Stimulated activated CD4-positive, alpha-beta T cell treated with anti-CD3 and anti-CD28 coated beads, Interleukin-4, amount 100 ng/mL, for 24 hours (primary cell): ENCODE data around the gene SUPT20H.

Experiments
- DNase-seq: peaks from one replicate; pipeline ENCODE4 v3.0.0-alpha.2; 2020

Gene SUPT20H

DNA sequence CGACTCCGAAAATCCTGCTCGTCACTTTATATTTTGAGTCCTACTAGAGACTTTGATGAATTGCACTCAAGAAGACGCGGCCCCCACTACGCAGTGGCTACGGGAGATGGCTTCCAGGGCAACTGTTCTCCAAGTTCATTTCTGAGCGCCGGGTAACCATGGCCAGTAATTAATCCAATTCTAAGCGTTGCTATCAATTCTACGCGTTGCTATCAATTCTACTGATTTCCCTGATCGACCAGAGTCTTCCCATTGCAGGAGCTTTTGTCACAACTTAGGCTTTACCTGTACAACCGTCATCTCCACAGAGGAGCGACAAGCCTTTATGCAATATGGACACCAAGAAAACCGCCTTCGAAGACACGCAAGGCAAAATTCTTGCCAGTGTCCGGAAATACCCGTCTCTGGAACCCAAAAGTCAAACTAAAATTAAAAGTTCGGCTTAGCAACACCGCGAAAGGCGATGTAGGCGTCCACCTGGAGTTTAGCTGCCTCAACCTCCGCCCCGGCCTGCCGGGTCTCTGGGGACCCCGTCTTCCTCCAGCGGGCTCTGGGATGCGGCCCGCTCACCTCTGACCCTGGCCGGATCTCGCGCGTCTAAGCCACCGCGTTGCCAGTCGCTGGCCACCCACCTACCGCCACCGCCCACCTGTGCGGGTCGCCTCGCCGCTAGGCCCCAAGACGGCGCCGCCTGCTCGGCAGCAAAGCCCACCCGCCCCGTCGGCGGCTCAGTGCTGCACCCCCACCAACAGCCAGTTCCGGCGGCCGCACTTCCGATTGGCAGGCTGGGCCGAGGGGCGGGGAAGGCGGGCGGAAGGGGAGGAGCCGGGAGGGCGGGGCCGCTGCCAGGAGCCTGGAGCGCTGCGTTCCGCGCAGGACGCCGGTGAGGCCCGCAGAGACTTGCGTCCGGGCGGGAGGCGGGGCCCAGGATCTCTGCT lies at the start of gene SUPT20H:
Gene SUPT20H (minus strand): TSS at position 779 of the 938 bp plus-strand sequence. CDS start 8,198 bp downstream, outside the sequence.
- peak; percentile 93 for DNase-seq

DNA sequence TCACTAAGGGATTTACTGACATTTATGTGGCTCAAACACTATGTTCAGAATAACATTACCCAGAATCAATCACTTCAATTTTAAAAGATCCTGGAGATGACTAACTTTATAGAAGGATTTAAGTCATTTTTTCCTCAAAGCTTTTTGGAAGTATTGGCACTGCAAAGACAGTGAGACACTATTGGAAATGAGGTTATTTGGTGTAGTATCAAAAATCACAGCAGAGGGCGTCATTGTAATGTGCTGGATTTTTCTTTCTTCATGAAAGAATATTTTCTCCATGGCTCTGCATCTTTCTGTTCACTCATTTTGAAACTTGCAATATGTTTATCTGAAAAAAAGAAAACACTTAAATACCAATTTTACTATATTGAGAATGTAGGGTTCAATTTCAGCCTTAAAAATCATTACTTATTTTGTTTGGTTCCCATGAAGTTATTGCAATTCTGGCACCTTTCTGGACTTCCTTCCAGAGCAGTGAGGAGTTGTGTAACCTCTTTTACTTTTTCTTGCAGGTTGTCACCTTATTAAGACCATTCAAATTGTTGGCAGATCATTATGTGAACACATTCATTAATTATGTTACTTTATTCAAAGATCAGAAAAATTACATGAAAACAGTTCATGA lies 49.7 kb upstream of the SUPT20H start:
- DNase-seq, result no peak

DNA sequence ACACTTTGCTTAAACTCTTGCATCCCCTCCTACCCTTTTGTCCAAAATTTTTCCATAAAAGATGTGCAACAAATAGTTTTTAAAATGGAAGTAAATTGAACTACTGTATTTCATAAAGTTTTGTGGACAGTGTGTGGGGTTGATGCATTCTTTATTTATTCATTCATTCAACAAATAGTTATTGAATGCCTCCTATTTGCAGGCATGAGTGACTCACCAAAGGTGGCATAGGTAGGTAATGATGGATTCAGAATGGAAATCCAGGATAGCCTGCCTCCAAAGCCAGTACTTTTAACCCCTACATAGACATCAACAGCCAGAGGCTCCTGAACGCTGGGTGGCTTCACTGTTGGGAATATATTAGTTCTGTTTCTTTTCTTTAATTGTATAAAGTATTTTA lies 48.4 kb upstream of the SUPT20H start:
- no peak for DNase-seq

DNA sequence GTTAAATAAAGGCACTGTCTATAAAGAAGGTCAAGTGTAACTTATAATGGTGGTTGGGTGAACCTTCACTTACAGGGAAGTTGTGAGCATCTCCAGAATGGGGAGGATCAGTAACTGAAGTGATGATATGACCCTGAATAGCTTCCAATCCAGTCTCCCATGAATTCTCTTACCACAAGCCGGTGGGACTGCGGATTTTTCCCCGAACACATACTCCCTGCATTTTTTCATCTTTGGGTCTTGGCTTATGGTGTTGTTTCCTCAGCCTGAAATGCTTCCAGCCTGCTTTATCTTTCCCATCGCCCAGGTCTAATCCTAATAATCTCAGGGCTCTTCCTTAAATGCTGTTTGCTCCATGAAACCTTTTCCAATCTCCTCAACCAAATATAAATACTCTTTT lies 48.0 kb upstream of the SUPT20H start:
- DNase-seq, result no peak

DNA sequence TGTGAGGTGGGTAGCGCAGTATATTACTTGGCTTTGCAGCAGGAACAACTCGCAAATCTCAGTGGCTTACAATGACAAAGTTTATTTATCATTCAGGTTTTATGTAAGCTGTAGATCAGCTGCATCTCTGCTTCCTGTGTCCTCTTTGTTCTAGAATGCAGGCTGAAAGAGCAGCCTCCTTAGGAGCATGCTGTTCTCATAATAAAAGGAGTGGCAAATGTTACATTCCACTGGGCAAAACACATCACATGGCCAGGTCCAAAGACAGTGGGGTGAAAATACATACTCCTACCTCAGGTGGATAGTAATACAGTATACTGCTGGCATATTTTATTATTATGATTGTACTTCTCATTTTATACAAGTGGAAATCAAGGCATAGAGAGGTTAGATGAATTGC lies 47.2 kb upstream of the SUPT20H start:
- no peak for DNase-seq

DNA sequence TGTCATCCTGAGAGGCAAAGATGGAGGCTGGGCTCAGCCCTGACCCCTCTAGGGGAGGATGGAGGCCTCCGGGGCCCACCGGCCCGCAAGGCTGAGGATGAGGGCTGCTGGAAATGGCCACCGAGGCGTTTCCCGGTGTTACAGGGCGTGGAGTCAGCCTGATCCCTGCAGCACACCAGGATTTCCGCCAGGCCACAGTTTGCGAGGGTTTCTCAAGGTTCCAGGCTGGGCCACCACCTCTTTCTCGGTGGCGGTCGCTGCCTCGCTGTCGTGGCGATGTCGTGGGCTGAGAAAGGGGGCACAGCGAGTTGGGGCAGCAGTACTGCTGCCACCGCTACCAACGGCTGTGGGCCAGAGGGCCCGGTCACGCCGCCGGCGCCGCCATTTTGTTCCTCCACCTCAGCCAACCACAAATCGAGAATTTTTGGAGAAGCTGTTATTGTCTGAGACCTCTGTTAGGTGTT lies 45.8 kb upstream of the SUPT20H start, which contains the start of gene CSNK1A1L:
Gene CSNK1A1L (minus strand): TSS at position 414 of the 464 bp plus-strand sequence. CDS start 408 bp downstream, at position 6.
- DNase-seq, result no peak

DNA sequence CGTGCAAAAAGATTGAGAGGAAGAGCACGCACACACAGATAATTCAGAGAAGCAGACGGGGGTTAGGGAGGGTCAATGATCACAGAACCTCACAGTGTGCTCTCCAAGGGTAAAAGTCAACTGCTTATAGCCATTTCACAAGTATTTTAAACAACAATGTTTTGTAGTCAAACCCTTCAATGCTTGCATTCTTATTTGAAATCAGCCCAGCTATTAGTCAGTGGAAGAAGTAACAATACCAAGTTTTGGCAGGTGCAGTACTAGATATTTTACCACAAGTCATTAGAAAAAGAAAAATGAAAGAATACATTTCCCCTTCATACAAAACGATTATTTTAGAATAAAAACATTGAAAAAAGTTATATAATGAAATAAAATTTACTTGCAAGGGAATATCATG lies 43.4 kb upstream of the SUPT20H start:
- DNase-seq, result no peak

DNA sequence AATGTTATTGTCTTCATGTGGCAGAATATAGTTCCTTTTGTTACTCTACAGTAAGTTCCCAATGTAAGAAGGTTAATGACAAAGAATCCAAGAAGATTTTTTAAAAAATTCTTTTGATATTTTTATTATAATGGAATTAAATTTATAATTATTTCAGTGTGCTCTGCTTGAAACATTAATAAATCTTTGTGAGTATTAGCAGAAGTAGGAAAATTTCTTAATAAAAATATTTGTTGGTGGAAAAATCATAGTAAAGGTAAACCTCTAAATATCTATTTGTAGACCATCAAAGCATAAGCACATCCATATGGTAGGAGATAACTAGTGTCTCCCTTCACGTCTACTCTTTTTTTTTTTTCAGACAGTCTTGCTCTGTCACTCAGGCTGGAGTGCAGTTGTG lies 41.7 kb upstream of the SUPT20H start:
- DNase-seq, result no peak

DNA sequence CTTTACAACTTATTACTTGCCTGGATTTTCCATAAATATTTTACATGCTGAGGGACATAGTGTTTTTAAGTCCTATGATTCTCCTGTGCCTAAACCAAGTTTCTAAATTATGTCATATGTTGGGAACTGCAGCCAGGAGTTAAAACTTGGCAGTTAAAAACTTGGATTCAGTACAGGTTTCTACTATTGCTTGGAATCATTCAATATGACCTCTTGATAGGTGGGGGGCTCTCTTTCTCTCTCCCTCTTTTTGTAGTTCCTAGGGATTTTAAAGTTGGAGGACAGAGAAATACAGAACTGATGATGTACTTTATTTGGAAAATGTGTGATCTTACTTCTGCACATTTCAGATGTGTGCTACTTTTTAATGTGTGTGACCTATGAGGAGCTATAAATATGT lies 41.2 kb upstream of the SUPT20H start:
- DNase-seq, result no peak

DNA sequence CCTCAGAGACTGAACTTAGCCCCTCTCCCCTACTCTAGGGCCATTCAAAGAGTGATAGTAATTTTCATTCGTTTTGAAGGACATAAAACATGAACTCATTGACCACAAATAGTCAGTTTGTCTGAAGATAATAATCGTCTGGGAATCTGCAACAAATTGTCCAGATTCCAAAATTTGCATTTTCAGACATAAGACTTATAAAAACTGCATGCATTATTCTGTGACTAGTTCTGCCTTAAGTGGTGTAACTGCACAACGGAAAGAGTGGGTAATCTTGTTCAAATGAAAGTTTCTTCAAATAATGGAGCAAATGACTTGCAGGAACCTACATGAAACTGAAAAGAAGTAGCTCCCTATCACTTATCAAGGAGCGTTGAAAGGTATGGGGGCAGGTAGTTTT lies 37.6 kb upstream of the SUPT20H start:
- DNase-seq, result no peak

DNA sequence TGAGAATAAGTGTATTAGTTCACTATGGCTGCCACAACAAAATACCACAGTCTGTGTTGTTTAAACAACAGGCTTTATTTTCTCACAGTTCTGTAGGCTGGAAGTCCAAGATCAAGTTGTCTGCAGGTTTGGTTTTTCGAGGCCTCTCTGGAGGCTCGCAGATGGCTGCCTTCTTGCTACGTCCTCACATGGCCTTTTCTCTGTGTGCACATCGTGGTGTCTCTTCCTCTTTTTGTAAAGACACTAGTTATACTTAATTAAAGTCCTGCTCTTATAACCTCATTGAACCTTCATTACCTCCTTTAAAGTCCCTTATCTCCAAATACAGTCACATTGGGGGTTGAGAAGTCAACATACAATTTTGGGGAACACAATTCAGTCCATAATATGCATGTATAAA lies 35.4 kb upstream of the SUPT20H start:
- DNase-seq, result no peak

DNA sequence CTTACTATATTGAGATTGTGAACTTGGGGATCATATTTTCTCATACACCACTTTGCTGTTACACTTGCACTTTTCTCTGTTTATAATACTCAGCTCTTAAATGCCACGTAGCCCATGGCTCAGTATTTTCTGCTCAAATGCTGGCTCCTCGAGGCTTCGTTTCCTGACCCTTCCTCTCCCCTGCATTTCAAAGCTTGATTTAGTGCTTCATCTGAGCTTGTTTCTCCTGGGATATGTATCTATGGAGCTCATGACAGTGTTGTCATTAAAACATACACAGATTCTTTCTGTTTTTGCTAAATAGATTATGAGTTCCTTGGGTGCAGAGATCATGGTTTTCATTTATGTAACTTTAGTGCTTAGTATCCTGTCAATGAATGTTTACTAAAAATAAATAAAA lies 34.6 kb upstream of the SUPT20H start:
- DNase-seq, result no peak

DNA sequence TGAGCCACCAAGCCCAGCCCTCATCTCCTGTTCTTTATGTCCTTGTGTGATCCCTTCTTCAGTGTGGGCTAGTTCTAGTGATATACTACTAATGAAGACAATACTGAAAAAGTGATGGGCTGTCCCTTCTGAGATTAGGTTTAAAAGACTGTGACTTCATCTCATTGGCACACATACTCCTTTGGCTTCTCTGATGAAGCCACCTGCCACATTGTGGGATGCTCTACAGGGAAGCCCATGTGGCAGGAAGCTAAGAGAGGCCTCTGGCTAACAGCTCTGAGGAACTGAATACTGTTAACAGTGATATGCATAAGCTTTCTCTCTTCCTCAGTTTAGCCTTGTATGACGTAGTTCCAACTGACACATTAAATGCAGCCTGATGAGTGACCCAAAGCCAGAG lies 32.3 kb upstream of the SUPT20H start:
- DNase-seq, result no peak

DNA sequence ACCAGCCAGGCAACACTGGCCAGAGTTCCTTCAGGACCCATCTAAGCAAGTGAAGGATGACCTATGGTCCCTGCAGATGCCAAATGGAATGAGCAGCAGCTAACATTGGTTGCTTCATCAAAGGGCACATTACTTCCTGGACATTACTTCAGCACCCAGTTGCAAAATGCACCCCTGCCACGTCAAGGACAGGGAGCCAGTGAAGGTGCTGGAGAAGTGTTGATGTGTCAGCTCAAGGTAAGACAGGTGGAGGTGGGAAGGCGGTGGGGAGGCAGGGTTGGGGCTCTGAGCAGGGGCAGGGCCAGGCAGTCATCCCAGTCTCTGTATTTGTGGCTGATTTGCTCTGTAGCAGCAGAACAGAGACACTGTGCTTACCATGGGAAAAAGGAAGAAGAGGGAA lies 31.4 kb upstream of the SUPT20H start:
- DNase-seq, result no peak

DNA sequence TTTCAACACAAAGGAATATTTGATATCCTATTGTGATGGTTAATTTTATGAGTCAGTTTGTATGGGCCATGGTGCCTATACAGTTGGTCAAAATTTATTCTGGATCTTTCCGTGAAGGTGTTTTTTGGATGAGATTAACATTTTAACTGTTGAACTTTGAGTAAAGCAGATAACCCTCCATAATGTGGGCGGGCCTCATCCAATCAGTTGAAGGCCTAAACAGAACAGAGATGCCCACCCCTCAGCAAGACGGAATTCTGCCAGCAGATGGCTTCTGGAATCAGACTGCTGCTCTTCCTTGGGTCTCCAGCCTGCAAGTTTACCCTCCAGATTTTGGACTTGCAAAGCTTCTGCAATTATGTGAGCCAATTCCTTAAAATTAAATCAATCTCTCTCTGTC lies 30.0 kb upstream of the SUPT20H start:
- DNase-seq, result no peak

DNA sequence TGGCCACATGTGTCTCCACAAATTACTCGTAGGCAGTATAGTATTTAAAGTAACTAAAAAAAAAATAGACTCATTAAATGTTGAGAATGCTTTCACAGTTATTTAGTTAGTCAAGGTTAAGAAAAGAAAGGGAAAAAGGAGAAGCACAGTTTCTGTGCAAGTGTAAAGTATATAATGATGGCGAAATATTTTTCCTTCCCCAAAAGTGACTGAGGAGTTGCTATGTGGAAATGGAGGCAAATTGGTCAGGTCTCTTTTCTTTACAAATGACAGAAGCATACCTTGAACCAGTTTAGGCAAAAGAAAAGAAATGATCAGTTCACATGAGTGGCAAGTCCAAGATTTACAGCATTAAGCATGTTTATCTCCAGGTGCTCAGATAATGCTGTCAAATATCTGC lies 28.0 kb upstream of the SUPT20H start:
- no peak for DNase-seq

DNA sequence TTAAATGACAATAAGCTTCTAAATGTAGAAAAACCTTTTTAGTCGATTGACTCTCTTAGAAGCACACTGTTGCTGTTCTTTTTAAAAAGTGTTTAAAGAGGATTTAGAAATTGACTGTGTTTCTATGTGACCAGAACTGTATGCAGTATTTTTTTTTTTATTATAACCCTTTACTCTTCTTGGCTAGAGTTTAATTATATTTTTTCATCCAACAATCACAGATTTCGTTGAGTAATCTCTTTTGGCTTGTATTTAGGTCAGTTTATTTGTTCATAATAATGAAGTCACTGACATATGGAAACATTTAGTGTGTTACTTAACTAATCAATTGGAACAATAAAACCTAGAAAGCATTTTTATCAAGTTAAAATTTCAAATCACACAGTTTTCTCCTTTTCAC lies 26.1 kb upstream of the SUPT20H start:
- no peak for DNase-seq

DNA sequence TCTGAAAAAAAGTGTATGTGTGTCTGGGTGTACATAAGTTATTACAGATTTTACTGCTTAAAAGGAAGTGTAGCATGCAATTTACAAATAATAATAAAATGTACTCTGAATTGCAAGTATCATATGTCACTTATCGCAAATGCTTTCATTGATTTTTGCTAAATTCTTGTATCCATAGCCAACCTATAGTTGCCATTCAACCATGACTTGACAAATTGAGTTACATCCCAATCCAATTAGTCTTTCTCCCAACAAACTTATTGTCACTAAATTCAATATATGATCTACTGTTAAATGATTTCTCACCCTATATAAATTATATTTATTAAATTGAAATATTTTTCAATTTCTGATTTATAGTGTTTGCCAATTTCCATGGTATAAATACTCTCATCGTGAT lies 17.3 kb upstream of the SUPT20H start:
- DNase-seq, result no peak

DNA sequence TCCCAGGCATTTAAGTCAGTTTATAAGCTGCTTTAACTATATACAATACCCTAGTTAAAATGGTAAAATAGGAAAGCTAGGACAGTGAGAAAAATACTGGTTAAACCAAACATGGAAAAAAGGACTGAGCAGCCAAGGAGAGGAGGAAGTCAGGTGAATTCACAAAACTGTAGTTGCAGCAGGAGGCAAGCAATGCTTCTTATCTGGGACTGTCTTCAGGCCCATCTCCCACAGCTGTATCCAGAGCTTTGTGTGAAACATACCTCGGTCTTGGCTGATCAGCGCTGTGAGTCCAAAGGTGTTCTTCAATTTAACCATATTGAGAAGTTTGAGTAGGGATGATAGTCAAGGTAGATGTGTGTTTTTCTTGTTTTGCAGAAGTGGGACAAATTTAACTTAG lies 15.7 kb upstream of the SUPT20H start:
- DNase-seq, result no peak

DNA sequence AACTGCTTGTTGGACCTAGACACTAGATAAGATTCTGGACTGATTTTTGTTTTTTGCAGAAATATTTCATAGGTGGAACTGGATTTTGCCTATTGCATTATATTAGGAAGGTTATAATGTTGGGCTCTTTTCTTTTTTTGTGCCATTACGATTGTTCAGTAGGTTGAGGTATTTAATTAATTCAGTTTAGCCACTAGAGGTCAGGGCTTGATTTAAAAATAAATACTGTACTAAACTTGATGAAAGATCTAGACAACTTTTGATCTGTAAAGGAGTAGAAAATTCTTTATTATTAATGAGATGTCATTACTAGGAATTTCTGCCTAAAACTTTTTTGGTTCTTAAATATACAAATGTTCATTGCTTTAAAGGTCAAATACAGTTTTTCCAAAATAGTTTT lies 15.2 kb upstream of the SUPT20H start:
- no peak for DNase-seq

DNA sequence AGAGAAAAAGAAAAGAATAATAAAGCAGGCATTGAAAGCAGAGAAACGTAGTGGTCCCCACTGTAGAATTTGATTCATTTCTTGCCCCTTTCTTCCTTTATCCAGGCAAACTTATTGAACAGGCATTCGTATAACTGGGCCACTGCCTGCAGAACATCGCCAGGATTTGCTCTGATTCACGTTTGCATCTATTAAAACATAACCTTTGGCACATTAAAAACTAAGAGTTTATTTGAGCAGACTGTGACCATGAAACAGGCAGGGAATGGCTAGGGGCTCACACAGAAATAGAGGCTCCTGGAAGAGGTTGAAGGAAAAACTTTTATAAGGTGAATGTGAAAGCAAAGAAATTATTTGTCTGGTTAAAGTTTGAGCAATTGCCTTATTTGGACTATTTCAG lies 12.5 kb upstream of the SUPT20H start:
- no peak for DNase-seq

DNA sequence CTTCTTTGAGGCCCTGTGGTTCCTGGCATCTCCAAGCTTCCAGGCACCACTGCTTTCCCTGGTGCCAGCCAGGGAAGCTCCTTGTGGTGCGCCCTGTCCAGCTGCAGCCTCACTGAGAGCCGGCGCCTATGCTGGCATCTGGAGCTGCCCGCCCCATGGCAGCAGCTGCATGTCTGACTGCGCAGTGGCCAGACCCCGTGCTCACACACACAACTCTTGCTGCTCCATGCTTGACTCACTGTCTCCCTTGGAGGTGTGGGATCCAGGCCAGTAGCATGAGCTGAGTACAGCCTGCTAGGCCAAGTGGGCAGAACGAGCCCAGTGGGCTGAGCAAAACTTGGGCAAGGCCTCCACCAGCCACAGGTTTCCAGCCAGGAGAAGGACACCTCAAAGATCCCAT lies 11.5 kb upstream of the SUPT20H start:
- DNase-seq, result no peak

DNA sequence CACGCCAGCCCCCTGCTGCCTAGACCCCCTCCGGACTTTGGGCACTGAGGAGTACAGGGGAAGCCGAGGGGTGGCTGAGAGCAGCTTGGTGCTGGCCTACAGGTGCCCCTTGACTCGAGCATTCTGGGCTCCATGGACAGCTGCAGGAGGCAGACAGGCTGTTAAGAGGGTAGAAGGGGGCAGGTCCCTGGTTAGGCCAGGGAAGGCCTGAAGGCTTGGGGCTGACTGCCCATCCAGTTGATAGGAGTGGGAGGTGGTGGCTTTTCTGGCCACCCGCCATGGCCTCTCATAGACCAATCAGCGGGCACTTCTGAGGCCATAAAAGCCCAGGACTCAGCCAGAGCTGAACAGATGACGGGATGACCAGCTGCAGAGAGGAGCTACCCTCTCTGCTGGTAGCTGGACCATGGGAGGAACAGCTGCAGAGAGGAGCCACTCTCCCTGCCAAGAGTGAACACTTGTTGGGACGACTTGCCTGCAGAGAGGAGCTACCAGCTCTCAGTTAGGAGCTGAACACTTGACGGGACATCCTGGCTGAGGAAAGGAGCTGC lies 10.7 kb upstream of the SUPT20H start:
- no peak for DNase-seq

DNA sequence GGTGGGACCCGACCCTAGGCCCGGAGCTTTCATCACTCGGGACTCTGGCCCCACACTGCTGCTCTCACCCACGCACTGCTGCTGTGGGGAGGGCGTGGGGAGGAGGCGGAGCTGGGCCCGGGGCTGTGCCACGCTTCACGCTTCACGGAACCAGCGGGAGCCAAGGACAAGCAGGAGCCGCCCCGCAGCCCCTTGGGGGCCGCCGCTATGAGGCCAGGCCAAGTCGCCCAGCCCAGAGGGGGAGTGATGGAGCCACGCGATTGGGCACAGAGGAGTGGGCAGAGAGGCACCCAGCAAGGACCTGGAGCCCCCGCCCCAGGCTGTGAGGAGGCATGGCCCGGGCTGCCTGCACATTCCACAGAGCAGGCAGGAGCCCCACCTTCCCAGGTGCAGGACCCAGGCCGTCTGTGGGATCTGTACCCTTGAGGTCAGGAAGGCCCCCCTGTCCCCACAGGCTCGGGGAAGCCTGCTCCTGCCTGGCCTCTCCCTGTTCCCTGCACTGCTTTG lies 10.2 kb upstream of the SUPT20H start:
- no peak for DNase-seq
